HepG2 (cell line): Measurements from ENCODE around the gene RHBDD1. TPM values are rescaled to one million over a fixed set of nuclear protein-coding genes. Genes with fewer than 3 reads are reported as not detected.

ENCODE experiments used
- AKAP8 ChIP-seq: sonication (generic); formaldehyde crosslinking; IDR thresholded peaks from 2 replicates; pipeline ENCODE4 v1.5.1; 2020; ENCODE audit warnings: mild to moderate bottlenecking, missing genetic modification reagents
- ELF1 ChIP-seq: sonication (generic); formaldehyde crosslinking; IDR thresholded peaks from 2 replicates; pipeline ENCODE4 v1.4.0; 2020; ENCODE audit warnings: missing genetic modification reagents
- ETV6 ChIP-seq: sonication (generic); formaldehyde crosslinking; conservative IDR thresholded peaks from 2 replicates; pipeline ENCODE4 v1.4.0; 2020; ENCODE audit warnings: missing genetic modification reagents
- EZH2 ChIP-seq: conservative IDR thresholded peaks from 2 replicates; pipeline ENCODE4 v1.6.1; 2012; ENCODE audit warnings: mild to moderate bottlenecking, low read depth, low read length, moderate library complexity
- KDM2A ChIP-seq: sonication (generic); formaldehyde crosslinking; IDR thresholded peaks from 2 replicates; pipeline ENCODE4 v1.4.0; 2020; ENCODE audit warnings: low read depth, missing genetic modification reagents, borderline replicate concordance
- MAFK ChIP-seq, 2 experiments: IDR thresholded peaks in 1 of 2; conservative IDR thresholded peaks in 1 of 2; 2 replicates each; pipeline ENCODE4 v1.6.1; 2011; ENCODE audit warnings: improper control_type of control experiment in 2 of 2, low read length in 2 of 2
- MBD4 ChIP-seq: IDR thresholded peaks from 2 replicates; pipeline ENCODE4 v1.6.1; 2012; ENCODE audit warnings: low read length, inconsistent platforms, borderline replicate concordance
- NCOA5 ChIP-seq: sonication (generic); formaldehyde crosslinking; IDR thresholded peaks from 2 replicates; pipeline ENCODE4 v1.4.0; 2020; ENCODE audit warnings: missing genetic modification reagents
- PPARG ChIP-seq: conservative IDR thresholded peaks from 2 replicates; pipeline ENCODE4 v1.6.1; 2016; ENCODE audit warnings: missing biosample characterization, missing genetic modification reagents
- SALL2 ChIP-seq: sonication (generic); formaldehyde crosslinking; IDR thresholded peaks from 2 replicates; pipeline ENCODE4 v1.8.1; 2023; ENCODE audit warnings: mild to moderate bottlenecking, missing genetic modification reagents, inconsistent platforms
- ZNF282 ChIP-seq: fragments of 450-650 bp; IDR thresholded peaks from 2 replicates; pipeline ENCODE4 v1.6.1; 2018; ENCODE audit not compliant: partially characterized antibody
- ZNF616 ChIP-seq: sonication (generic); formaldehyde crosslinking; IDR thresholded peaks from 2 replicates; pipeline ENCODE4 v1.5.0; 2020; ENCODE audit warnings: low read depth, mild to moderate bottlenecking, missing genetic modification reagents
- ZSCAN12 ChIP-seq: sonication (generic); formaldehyde crosslinking; IDR thresholded peaks from 2 replicates; pipeline ENCODE4 v1.9.0; 2021; ENCODE audit warnings: mild to moderate bottlenecking, missing genetic modification reagents
- polyA plus RNA-seq, 8 experiments: library from polyadenylated mRNA; depleted of rRNA in 3 of 8; stranded (reverse) in 7 of 8; unstranded in 1 of 8; fragments of >200 nt; fragmentation: Illumina TruSeq in 4 of 8; extraction: Trizol in 4 of 8; gene quantifications; 2 replicates each; pipeline versions ENCODE4 v1.2.1 to v1.2.3, GENCODE V29; 2011 to 2016; ENCODE audit warnings: low read depth in 4 of 8, missing spikeins in 1 of 8, mixed read lengths in 1 of 8; ENCODE audit not compliant: insufficient read depth in 1 of 8
- total RNA-seq, 5 experiments: library from RNA; depleted of rRNA; stranded (reverse); fragments of >200 nt; fragmentation: Illumina TruSeq; extraction: Trizol; gene quantifications; 2 replicates each; pipeline ENCODE4 v1.2.3, GENCODE V29; 2016; ENCODE audit warnings: low read depth in 1 of 5
- TF ChIP-seq, protein P1 (sequence below): sonication (generic); formaldehyde crosslinking; IDR thresholded peaks from 2 replicates; pipeline ENCODE4 v1.4.0; 2020; ENCODE audit warnings: missing genetic modification reagents, mild to moderate bottlenecking, borderline replicate concordance
- TF ChIP-seq, protein P2 (sequence below): sonication (generic); formaldehyde crosslinking; IDR thresholded peaks from 2 replicates; pipeline ENCODE4 v1.8.0; 2022; ENCODE audit warnings: mild to moderate bottlenecking, missing genetic modification reagents, moderate library complexity
- TF ChIP-seq, protein P3 (sequence below): sonication (generic); formaldehyde crosslinking; IDR thresholded peaks from 2 replicates; pipeline ENCODE4 v1.8.1; 2023; ENCODE audit warnings: mild to moderate bottlenecking, missing genetic modification reagents, borderline replicate concordance
- TF ChIP-seq, protein P4 (sequence below): sonication (generic); formaldehyde crosslinking; IDR thresholded peaks from 2 replicates; pipeline ENCODE4 v1.4.0; 2020; ENCODE audit warnings: mild to moderate bottlenecking, missing genetic modification reagents, borderline replicate concordance
- TF ChIP-seq, protein P5 (sequence below): sonication (generic); formaldehyde crosslinking; IDR thresholded peaks from 2 replicates; pipeline ENCODE4 v1.8.1; 2023; ENCODE audit warnings: missing genetic modification reagents, mild to moderate bottlenecking, borderline replicate concordance
- TF ChIP-seq, protein P6 (sequence below): sonication (generic); formaldehyde crosslinking; IDR thresholded peaks from 2 replicates; pipeline ENCODE4 v1.9.0; 2022; ENCODE audit warnings: low read depth, missing genetic modification reagents
- TF ChIP-seq, protein P7 (sequence below): sonication (generic); formaldehyde crosslinking; IDR thresholded peaks from 2 replicates; pipeline ENCODE4 v1.4.0; 2020; ENCODE audit warnings: missing genetic modification reagents, borderline replicate concordance

Gene RHBDD1
- total and polyA plus RNA-seq, 2 of the 13 experiments (the other 11 are each of a cell fraction or from before 2014, with no cell fraction given): 8.2 to 9.5 TPM

DNA sequence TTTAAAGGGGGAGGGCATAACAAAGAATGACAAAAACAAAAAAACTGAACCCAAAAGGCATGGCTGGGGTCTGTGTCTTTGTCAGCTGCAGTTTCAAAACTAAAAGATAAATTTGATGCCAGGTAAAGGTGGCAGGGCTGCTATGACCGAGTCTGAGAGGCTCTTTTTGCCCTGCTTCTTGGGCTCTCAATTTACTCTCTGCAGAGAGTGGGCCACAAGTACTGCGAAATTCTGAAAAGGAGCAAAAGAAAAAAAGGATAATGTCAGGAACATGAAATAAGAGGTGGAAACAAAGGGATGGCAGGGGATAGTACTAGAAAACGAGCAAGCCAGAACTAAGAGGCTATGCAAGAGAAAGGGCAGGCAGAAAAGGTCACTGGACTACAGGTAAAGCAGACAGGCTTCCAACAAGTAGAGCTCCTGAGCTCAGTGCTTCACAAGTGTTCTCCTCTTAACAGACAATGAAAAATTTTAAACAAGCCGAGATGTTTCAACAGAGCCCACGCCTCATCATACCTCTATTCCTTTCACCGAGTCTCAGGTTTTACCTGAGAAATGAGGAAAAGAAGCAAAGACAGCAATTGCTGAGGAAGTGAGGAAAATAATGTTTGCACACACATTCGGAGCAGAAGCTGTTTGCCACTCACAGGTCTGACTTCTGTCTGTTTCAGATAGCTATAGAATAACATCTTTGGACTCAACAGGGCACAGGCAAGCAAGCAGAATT, 43.5 kb upstream of the RHBDD1 start (continued):
- TF ChIP-seq, protein P1, sequence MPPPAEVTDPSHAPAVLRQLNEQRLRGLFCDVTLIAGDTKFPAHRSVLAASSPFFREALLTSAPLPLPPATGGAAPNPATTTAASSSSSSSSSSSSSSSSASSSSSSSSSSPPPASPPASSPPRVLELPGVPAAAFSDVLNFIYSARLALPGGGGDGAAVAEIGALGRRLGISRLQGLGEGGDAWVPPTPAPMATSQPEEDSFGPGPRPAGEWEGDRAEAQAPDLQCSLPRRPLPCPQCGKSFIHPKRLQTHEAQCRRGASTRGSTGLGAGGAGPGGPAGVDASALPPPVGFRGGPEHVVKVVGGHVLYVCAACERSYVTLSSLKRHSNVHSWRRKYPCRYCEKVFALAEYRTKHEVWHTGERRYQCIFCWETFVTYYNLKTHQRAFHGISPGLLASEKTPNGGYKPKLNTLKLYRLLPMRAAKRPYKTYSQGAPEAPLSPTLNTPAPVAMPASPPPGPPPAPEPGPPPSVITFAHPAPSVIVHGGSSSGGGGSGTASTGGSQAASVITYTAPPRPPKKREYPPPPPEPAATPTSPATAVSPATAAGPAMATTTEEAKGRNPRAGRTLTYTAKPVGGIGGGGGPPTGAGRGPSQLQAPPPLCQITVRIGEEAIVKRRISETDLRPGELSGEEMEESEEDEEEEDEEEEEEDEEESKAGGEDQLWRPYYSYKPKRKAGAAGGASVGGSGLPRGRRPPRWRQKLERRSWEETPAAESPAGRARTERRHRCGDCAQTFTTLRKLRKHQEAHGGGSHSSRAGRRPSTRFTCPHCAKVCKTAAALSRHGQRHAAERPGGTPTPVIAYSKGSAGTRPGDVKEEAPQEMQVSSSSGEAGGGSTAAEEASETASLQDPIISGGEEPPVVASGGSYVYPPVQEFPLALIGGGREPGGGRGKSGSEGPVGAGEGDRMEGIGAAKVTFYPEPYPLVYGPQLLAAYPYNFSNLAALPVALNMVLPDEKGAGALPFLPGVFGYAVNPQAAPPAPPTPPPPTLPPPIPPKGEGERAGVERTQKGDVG (CRISPR knock-in tag): no peak
- TF ChIP-seq ZSCAN12: no peak
- TF ChIP-seq SALL2: no peak
- TF ChIP-seq, protein P2, sequence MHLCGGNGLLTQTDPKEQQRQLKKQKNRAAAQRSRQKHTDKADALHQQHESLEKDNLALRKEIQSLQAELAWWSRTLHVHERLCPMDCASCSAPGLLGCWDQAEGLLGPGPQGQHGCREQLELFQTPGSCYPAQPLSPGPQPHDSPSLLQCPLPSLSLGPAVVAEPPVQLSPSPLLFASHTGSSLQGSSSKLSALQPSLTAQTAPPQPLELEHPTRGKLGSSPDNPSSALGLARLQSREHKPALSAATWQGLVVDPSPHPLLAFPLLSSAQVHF (CRISPR knock-in tag): no peak
- TF ChIP-seq AKAP8 (CRISPR knock-in tag): no peak
- 0 out of 2 replicates have a peak, but pooled peaks have one; percentile 19 for TF ChIP-seq KDM2A (CRISPR knock-in tag)
- TF ChIP-seq ZNF616: no peak
- TF ChIP-seq, protein P3, sequence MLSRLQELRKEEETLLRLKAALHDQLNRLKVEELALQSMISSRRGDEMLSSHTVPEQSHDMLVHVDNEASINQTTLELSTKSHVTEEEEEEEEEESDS (CRISPR knock-in tag): no peak
- TF ChIP-seq, protein P4, sequence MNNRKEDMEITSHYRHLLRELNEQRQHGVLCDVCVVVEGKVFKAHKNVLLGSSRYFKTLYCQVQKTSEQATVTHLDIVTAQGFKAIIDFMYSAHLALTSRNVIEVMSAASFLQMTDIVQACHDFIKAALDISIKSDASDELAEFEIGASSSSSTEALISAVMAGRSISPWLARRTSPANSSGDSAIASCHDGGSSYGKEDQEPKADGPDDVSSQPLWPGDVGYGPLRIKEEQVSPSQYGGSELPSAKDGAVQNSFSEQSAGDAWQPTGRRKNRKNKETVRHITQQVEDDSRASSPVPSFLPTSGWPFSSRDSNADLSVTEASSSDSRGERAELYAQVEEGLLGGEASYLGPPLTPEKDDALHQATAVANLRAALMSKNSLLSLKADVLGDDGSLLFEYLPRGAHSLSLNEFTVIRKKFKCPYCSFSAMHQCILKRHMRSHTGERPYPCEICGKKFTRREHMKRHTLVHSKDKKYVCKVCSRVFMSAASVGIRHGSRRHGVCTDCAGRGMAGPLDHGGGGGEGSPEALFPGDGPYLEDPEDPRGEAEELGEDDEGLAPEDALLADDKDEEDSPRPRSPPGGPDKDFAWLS: no peak
- TF ChIP-seq ETV6 (CRISPR knock-in tag): no peak
- TF ChIP-seq, protein P5, sequence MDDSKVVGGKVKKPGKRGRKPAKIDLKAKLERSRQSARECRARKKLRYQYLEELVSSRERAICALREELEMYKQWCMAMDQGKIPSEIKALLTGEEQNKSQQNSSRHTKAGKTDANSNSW (CRISPR knock-in tag): no peak
- no peak for TF ChIP-seq EZH2
- TF ChIP-seq MBD4: no peak; the same call in 1 of the 2 replicates
- TF ChIP-seq, protein P6, sequence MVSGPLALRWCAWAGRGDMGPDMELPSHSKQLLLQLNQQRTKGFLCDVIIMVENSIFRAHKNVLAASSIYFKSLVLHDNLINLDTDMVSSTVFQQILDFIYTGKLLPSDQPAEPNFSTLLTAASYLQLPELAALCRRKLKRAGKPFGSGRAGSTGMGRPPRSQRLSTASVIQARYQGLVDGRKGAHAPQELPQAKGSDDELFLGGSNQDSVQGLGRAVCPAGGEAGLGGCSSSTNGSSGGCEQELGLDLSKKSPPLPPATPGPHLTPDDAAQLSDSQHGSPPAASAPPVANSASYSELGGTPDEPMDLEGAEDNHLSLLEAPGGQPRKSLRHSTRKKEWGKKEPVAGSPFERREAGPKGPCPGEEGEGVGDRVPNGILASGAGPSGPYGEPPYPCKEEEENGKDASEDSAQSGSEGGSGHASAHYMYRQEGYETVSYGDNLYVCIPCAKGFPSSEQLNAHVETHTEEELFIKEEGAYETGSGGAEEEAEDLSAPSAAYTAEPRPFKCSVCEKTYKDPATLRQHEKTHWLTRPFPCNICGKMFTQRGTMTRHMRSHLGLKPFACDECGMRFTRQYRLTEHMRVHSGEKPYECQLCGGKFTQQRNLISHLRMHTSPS (CRISPR knock-in tag): no peak
- TF ChIP-seq ZNF282: no peak
- no peak for TF ChIP-seq PPARG (CRISPR knock-in tag)
- TF ChIP-seq NCOA5 (CRISPR knock-in tag): no peak
- TF ChIP-seq ELF1 (CRISPR knock-in tag): no peak
- TF ChIP-seq, protein P7, sequence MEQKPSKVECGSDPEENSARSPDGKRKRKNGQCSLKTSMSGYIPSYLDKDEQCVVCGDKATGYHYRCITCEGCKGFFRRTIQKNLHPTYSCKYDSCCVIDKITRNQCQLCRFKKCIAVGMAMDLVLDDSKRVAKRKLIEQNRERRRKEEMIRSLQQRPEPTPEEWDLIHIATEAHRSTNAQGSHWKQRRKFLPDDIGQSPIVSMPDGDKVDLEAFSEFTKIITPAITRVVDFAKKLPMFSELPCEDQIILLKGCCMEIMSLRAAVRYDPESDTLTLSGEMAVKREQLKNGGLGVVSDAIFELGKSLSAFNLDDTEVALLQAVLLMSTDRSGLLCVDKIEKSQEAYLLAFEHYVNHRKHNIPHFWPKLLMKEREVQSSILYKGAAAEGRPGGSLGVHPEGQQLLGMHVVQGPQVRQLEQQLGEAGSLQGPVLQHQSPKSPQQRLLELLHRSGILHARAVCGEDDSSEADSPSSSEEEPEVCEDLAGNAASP: no peak
- no peak for TF ChIP-seq MAFK (conservative IDR thresholded peaks at IDR 0.05 in 1 of 2, IDR thresholded peaks at IDR 0.05 in 1 of 2; ENCODE audit: low read length in 2 of 2)
